ENCODE results near the gene GPR157. TPM values are rescaled to one million over a fixed set of nuclear protein-coding genes. Genes with fewer than 3 reads are reported as not detected.

The GPR157 gene
- 1.8 and 2.4 TPM in 2 replicates for total RNA-seq

GRCh38 chr1:9128520-9129265, at the start of gene GPR157:
GPR157 (minus strand) TSS chr1:9129102; CDS start chr1:9129027, 75 bp downstream.

GRCh38 chr1:9069326-9070100, 59.4 kb downstream of the GPR157 start, which contains the start of gene SLC2A5:
SLC2A5 (minus strand) TSS chr1:9069635; CDS start chr1:9069536, 99 bp downstream.

Other genes with a start within 250 kb of the GPR157 start
- not detected in 2 replicates for gene CA6, start 183.2 kb downstream of the GPR157 start, total RNA-seq
- gene SLC2A7, start 102.7 kb downstream of the GPR157 start, total RNA-seq, result not detected in 2 replicates
- gene SLC2A5, start 59.5 kb downstream of the GPR157 start, total RNA-seq, result 0.33 and 0.51 TPM in 2 replicates
- gene H6PD, start 105.7 kb upstream of the GPR157 start, total RNA-seq, result 14.0 and 59.1 TPM in 2 replicates
- 47.3 and 102 TPM in 2 replicates for gene SPSB1, start 163.8 kb upstream of the GPR157 start, total RNA-seq